H1 (cell line): ENCODE results near the gene UBN1. TPM values are rescaled to one million over a fixed set of nuclear protein-coding genes. Genes with fewer than 3 reads are reported as not detected.

Experiments
- CHD7 ChIP-seq: fragments of 300-600 bp; sonication (generic); IDR thresholded peaks from 2 replicates; pipeline ENCODE4 v1.7.1; 2012; ENCODE audit warnings: low read length, moderate library complexity, mild to moderate bottlenecking, inconsistent platforms; ENCODE audit not compliant: insufficient replicate concordance
- KDM1A ChIP-seq: fragments of 200-600, 300-600 bp; sonication (generic); IDR thresholded peaks from 2 replicates; pipeline ENCODE4 v1.7.1; 2016; ENCODE audit warnings: mild to moderate bottlenecking, low read length, borderline replicate concordance
- SUZ12 ChIP-seq: fragments of 200-600 bp; sonication (generic); IDR thresholded peaks from 2 replicates; pipeline ENCODE4 v1.6.1; 2012; ENCODE audit warnings: mild to moderate bottlenecking, inconsistent platforms, low read length, moderate library complexity, mixed read lengths
- TBP ChIP-seq: IDR thresholded peaks from 2 replicates; pipeline ENCODE4 v1.6.1; 2011; ENCODE audit warnings: low read depth, low read length, improper control_type of control experiment
- USF2 ChIP-seq: IDR thresholded peaks from 2 replicates; pipeline ENCODE4 v1.6.1; 2011; ENCODE audit warnings: low read length, improper control_type of control experiment
- polyA plus RNA-seq, 7 experiments: library from polyadenylated mRNA; depleted of rRNA in 3 of 7; stranded (reverse) in 5 of 7; unstranded in 2 of 7; fragments of >200 nt in 5 of 7; fragments of 200-250 nt in 2 of 7; gene quantifications; 1 replicate in 5 of 7; 2 replicates in 1 of 7; 4 replicates in 1 of 7; pipeline versions ENCODE4 v1.2.1 to v1.2.3, GENCODE V29; 2011 to 2013; ENCODE audit warnings: missing spikeins in 2 of 7, mixed read lengths in 2 of 7
- total RNA-seq: library from RNA; stranded (reverse); fragmentation: NEBNext Ultra II Directional; extraction: Animal tissue kit (Norgen Biotek cat#: 25700); gene quantifications from 2 replicates; pipeline ENCODE4 v1.2.1, GENCODE V29; 2021

Gene UBN1
- total and polyA plus RNA-seq, 2 of the 8 experiments (the other 6 are each of a cell fraction or from before 2014, with no cell fraction given): 16.2 to 37.0 TPM

DNA sequence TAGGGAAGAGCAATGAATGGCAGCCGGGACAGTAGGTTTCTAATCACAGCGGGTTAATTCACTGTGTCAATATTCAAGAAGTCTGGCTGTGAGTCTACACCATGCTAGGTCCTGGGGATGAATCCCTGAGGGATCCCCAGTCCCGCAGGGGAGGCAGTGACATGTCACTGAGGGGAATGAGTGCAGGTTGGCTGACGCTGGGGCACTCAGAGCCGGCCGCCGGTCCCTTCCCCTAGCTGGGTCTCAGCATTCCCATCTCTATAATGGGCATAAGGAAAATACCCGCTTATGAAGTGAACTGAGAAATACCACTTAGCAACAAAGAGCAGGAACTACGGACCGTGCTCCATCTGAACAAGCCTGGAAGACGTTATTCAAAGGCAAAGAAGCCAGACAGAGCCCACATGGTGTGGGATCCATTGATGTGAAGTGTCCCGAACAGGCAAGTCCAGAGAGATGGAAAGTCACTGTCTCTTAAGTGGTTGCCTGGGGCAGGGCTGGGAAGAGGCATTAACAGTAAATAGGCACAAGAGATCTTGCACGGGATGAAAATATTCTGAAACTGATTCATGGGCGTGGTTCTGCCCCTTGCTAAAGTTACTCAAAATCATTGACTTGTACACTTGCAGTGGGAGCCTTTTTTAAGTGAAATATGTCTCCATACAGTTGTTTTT is 57.8 kb downstream of the UBN1 start (continued):
- TF ChIP-seq USF2: no peak
- no peak for TF ChIP-seq KDM1A
- TF ChIP-seq CHD7: no peak
- TF ChIP-seq TBP: no peak
- no peak for TF ChIP-seq SUZ12
